K562 (cell line): ENCODE data around the gene OOSP3. TPM values are rescaled to one million over a fixed set of nuclear protein-coding genes. Genes with fewer than 3 reads are reported as not detected.

Experiments
- ATAC-seq: fragments of 200-7000 bp; cut with Tn5 transposase; 3 replicates; pipeline ENCODE4 v1.9.1; 2020; ENCODE audit warnings: moderate library complexity
- BruUV-seq: library from RNA; stranded (reverse); fragments of 400-500 nt; replicated peaks from 2 replicates; lab custom pipeline; 2021; lab: Mats Ljungman, UMichigan
- CTCF ChIA-PET: fragments of 300-600 bp; formaldehyde crosslinking; extraction: SDS; loops from one replicate; lab custom pipeline; 2021; ENCODE audit warnings: low intra/inter-chr PET ratio; lab: Yijun Ruan, JAX
- POLR2A ChIA-PET: fragments of 300-600, 350-650 bp; sonication (Branson Sonifier 250); formaldehyde crosslinking; extraction: SDS; loops from one replicate; lab custom pipeline; 2021; ENCODE audit warnings: antibody characterized with exemption, inconsistent platforms; lab: Yijun Ruan, JAX
- DNase-seq, 4 experiments: peaks; one replicate each; pipeline versions ENCODE4 v3.0.0 to v3.0.0-alpha.2; 2011 to 2018; ENCODE audit warnings: low spot score in 3 of 4, mixed read lengths in 3 of 4; ENCODE audit errors: extremely low read depth in 1 of 4
- FAIRE-seq: peaks from 2 replicates; lab custom pipeline; 2011; peaks lifted over from hg19 to GRCh38; lab: Jason Lieb, UNC
- H2AFZ ChIP-seq: 2 replicates; pipeline ENCODE4 v1.6.0; 2011; ENCODE audit warnings: low read depth, low read length, control low read depth, inconsistent platforms
- H3K27ac ChIP-seq: fragments of 200-600 bp; 3 replicates; pipeline ENCODE4 v1.8.0; 2011; ENCODE audit warnings: low read depth, mild to moderate bottlenecking, control low read depth, inconsistent platforms, low read length, moderate library complexity, mixed read lengths; ENCODE audit errors: extremely low read depth
- H3K27me3 ChIP-seq, 2 experiments: fragments of 300-600 bp in 1 of 2; 2 replicates in 1 of 2; 3 replicates in 1 of 2; pipeline versions ENCODE4 v1.6.0 to v1.8.0; 2011; ENCODE audit warnings: inconsistent platforms in 2 of 2, low read length in 2 of 2, mild to moderate bottlenecking in 1 of 2, mixed read lengths in 1 of 2, moderate library complexity in 1 of 2; ENCODE audit not compliant: control insufficient read depth in 2 of 2, insufficient read depth in 2 of 2
- H3K36me3 ChIP-seq: fragments of 300-600 bp; 3 replicates; pipeline ENCODE4 v1.8.0; 2011; ENCODE audit warnings: mild to moderate bottlenecking, low read length, inconsistent platforms; ENCODE audit not compliant: control insufficient read depth, insufficient read depth
- H3K4me1 ChIP-seq, 2 experiments: fragments of 200-600 bp in 1 of 2; replicated peaks in 1 of 2; 2 replicates in 1 of 2; 3 replicates in 1 of 2; pipeline versions ENCODE4 v1.5.1 to v1.8.0; 2011; ENCODE audit warnings: inconsistent platforms in 2 of 2, low read length in 2 of 2, mild to moderate bottlenecking in 1 of 2, mixed read lengths in 1 of 2, moderate library complexity in 1 of 2; ENCODE audit not compliant: control insufficient read depth in 2 of 2, insufficient read depth in 2 of 2
- H3K4me2 ChIP-seq: 2 replicates; pipeline ENCODE4 v1.6.1; 2011; ENCODE audit warnings: low read length, control low read depth, inconsistent platforms, mixed read lengths; ENCODE audit not compliant: insufficient read depth
- H3K4me3 ChIP-seq: fragments of 200-600 bp; sonication (generic), shearing (Covaris generic); 2 replicates; pipeline ENCODE4 v1.5.1; 2016; ENCODE audit warnings: control low read depth, inconsistent platforms
- H3K79me2 ChIP-seq: fragments of 200-600 bp; 3 replicates; pipeline ENCODE4 v1.8.0; 2011; ENCODE audit warnings: low read length, inconsistent platforms; ENCODE audit not compliant: control insufficient read depth, insufficient read depth
- H3K9ac ChIP-seq, 2 experiments: 2 replicates each; pipeline versions ENCODE4 v1.6.0 to v1.6.1; 2011; ENCODE audit warnings: low read depth in 2 of 2, low read length in 2 of 2, control low read depth in 1 of 2, inconsistent platforms in 1 of 2, mild to moderate bottlenecking in 1 of 2, mixed read lengths in 1 of 2; ENCODE audit not compliant: insufficient read depth in 1 of 2
- H3K9me1 ChIP-seq: one replicate; pipeline ENCODE4 v1.6.0; 2011; ENCODE audit warnings: inconsistent platforms, mild to moderate bottlenecking, low read length, moderate library complexity; ENCODE audit not compliant: control insufficient read depth, insufficient read depth
- H3K9me3 ChIP-seq: replicated peaks from 2 replicates; pipeline ENCODE4 v1.5.1; 2011; ENCODE audit warnings: low read depth, low read length, inconsistent platforms; ENCODE audit not compliant: control insufficient read depth, insufficient read depth
- H4K20me1 ChIP-seq: replicated peaks from 2 replicates; pipeline ENCODE4 v1.6.1; 2011; ENCODE audit warnings: low read length, inconsistent platforms, mixed read lengths; ENCODE audit not compliant: control insufficient read depth, insufficient read depth
- BCLAF1 ChIP-seq, 2 experiments: fragments of 450-650 bp in 1 of 2; IDR thresholded peaks; 2 replicates each; pipeline ENCODE4 v1.6.1; 2011 to 2017; ENCODE audit warnings: low read depth in 2 of 2, antibody characterized with exemption in 1 of 2, borderline replicate concordance in 1 of 2, low read length in 1 of 2, mild to moderate bottlenecking in 1 of 2, mixed read lengths in 1 of 2; ENCODE audit not compliant: control insufficient read depth in 1 of 2
- CREM ChIP-seq: IDR thresholded peaks from 2 replicates; pipeline ENCODE4 v1.6.1; 2014; ENCODE audit warnings: antibody characterized with exemption, low read depth
- DLX4 ChIP-seq: fragments of 250-450 bp; sonication (Bioruptor Pico); IDR thresholded peaks from 2 replicates; pipeline ENCODE4 v1.6.1; 2021; ENCODE audit warnings: mild to moderate bottlenecking
- EP400 ChIP-seq: fragments of 450-650 bp; IDR thresholded peaks from 2 replicates; pipeline ENCODE4 v1.6.1; 2017; ENCODE audit warnings: antibody characterized with exemption, mild to moderate bottlenecking, moderate library complexity
- JUND ChIP-seq, 2 experiments: IDR thresholded peaks; 2 replicates in 1 of 2; 3 replicates in 1 of 2; pipeline ENCODE4 v1.6.1; 2011; ENCODE audit warnings: borderline replicate concordance in 2 of 2, low read depth in 2 of 2, low read length in 2 of 2, improper control_type of control experiment in 1 of 2, missing biosample characterization in 1 of 2, missing genetic modification characterization in 1 of 2, missing genetic modification reagents in 1 of 2
- MYC ChIP-seq, 2 experiments: fragments of 250-450 bp in 1 of 2; sonication (Bioruptor Pico) in 1 of 2; IDR thresholded peaks; 2 replicates each; pipeline versions ENCODE4 v1.5.1 to v1.6.1; 2012 to 2021; ENCODE audit warnings: low read depth in 2 of 2, borderline replicate concordance in 1 of 2, improper control_type of control experiment in 1 of 2, low read length in 1 of 2, mild to moderate bottlenecking in 1 of 2, moderate library complexity in 1 of 2
- NFRKB ChIP-seq: fragments of 450-650 bp; IDR thresholded peaks from 2 replicates; pipeline ENCODE4 v1.6.1; 2016; ENCODE audit warnings: low read depth
- NR2C2 ChIP-seq, 2 experiments: fragments of 200-800 bp in 1 of 2; sonication (Bioruptor generic) in 1 of 2; sonication (generic) in 1 of 2; formaldehyde crosslinking in 1 of 2; IDR thresholded peaks; 2 replicates each; pipeline versions ENCODE4 v1.6.1 to v1.8.0; 2016 to 2022; ENCODE audit warnings: mild to moderate bottlenecking in 1 of 2, missing compliant biosample characterization in 1 of 2, missing genetic modification characterization in 1 of 2, missing genetic modification reagents in 1 of 2
- TBL1XR1 ChIP-seq, 2 experiments: IDR thresholded peaks; 2 replicates each; pipeline ENCODE4 v1.6.1; 2012; ENCODE audit warnings: improper control_type of control experiment in 2 of 2, low read length in 2 of 2, mild to moderate bottlenecking in 1 of 2
- ZNF511 ChIP-seq: sonication (generic); formaldehyde crosslinking; IDR thresholded peaks from 2 replicates; pipeline ENCODE4 v1.8.0; 2022; ENCODE audit warnings: mild to moderate bottlenecking, missing genetic modification reagents
- ZNF584 ChIP-seq: fragments of 200-800 bp; sonication (Bioruptor generic); IDR thresholded peaks from 2 replicates; pipeline ENCODE4 v1.6.1; 2016; ENCODE audit warnings: low read depth, mild to moderate bottlenecking, missing genetic modification characterization, missing compliant biosample characterization
- ZNF655 ChIP-seq: fragments of 250-450 bp; sonication (Bioruptor Pico); IDR thresholded peaks from 2 replicates; pipeline ENCODE4 v1.5.0; 2021
- WGBS: fragments of 100-300 bp; shearing (Covaris generic); methylation state at CpG from one replicate; pipeline ENCODE4 v1.1.6; 2016; ENCODE audit warnings: low coverage, mixed read lengths; ENCODE audit not compliant: insufficient coverage; ENCODE audit errors: missing lambda C conversion rate; 5-methylcytosine and 5-hydroxymethylcytosine counted together
- in situ Hi-C: fragments of 300-500 bp; cut with MboI; formaldehyde crosslinking; loops from 4 replicates; pipeline ENCODE4 v1.15.0; 2018; ENCODE audit warnings: inconsistent platforms, mixed read lengths
- intact Hi-C: fragments of 100-400 bp; cut with micrococcal nuclease; formaldehyde crosslinking; loops from 2 replicates; pipeline ENCODE4 v1.14.2; 2022
- polyA plus RNA-seq, 8 experiments: library from polyadenylated mRNA; depleted of rRNA in 4 of 8; stranded (reverse) in 5 of 8; unstranded in 3 of 8; fragments of >200 nt; fragmentation: Nextera tagmentation in 2 of 8; fragmentation: Illumina TruSeq in 1 of 8; extraction: Ambion mirVana in 2 of 8; extraction: Trizol in 1 of 8; gene quantifications; 2 replicates each; pipeline versions ENCODE4 v1.2.1 to v1.2.3, GENCODE V29; 2011 to 2014; ENCODE audit warnings: inconsistent platforms in 1 of 8, missing spikeins in 1 of 8
- total RNA-seq, 7 experiments: library from RNA; depleted of rRNA in 6 of 7; stranded (reverse); fragments of >200 nt in 6 of 7; fragmentation: Illumina TruSeq in 2 of 7; extraction: Trizol in 2 of 7; gene quantifications; 2 replicates each; pipeline versions ENCODE4 v1.2.1 to v1.2.3, GENCODE V29; 2011 to 2021; ENCODE audit warnings: low replicate concordance in 1 of 7

OOSP3 gene
- total and polyA plus RNA-seq, 9 of the 15 experiments (the other 6 are each of a cell fraction or from before 2014, with no cell fraction given), result 0.09 to 0.32 (median 0.15) TPM; not detected in 6

GRCh38 chr11:59857439-59858434 is 20.8 kb upstream of the OOSP3 start:
- CTCF ChIA-PET, result no interaction called here
- WGBS, result 3% methylated on average over 10 of the region's 10 CpGs
- H3K79me2 ChIP-seq, result no peaks in the 10 kb centered on the region
- BruUV-seq, result no TSS peak
- in situ Hi-C loops, result no loop called here
- no peaks in the 10 kb centered on the region for H3K9me1 ChIP-seq
- POLR2A ChIA-PET, result interaction anchor here (0.6 kb wide), 1 partner anchor 12 kb away, joined by 3 read pairs; no protein-coding TSS in a partner anchor
- H3K9ac ChIP-seq, result peak overlapping the region in 1 of 2 experiments; percentile 66; a peak in 2 of 4 replicates
- H3K27ac ChIP-seq, result peak overlapping the region; percentile 97
- no peaks in the 10 kb centered on the region for H4K20me1 ChIP-seq
- 0 out of 2 replicates have a peak, but pooled peaks cover under 1% of the 10 kb centered on the region for H3K9me3 ChIP-seq
- no peaks in the 10 kb centered on the region for H3K27me3 ChIP-seq
- DNase-seq, result peak; percentile 60 to 86 (median 73)
- H3K4me1 ChIP-seq, result peaks cover 11 to 53% of the 10 kb centered on the region in 2 experiments; a peak in 4 of 5 replicates
- FAIRE-seq, result peak; percentile 89
- H3K36me3 ChIP-seq, result no peaks in the 10 kb centered on the region
- intact Hi-C loops, result no loop called here
- ATAC-seq, result peak; percentile 85
- peak overlapping the region; percentile 79 for H2AFZ ChIP-seq
- peak overlapping the region; percentile 65 for H3K4me2 ChIP-seq
- H3K4me3 ChIP-seq, result no peak overlapping the region
- TF ChIP-seq DLX4 (CRISPR knock-in tag), result no peak
- 0 out of 4 replicates have a peak, but pooled peaks of 1 of the 2 experiments have one; percentile 37 for TF ChIP-seq BCLAF1 (IDR thresholded peaks at IDR 0.05; ENCODE audit: borderline replicate concordance in 1 of 2, control insufficient read depth in 1 of 2, low read depth in 2 of 2, low read length in 1 of 2)
- peak; percentile 64 for TF ChIP-seq CREM
- TF ChIP-seq NR2C2 (CRISPR knock-in tag; IDR thresholded peaks at IDR 0.05), result no peak
- peak; percentile 43; the same call in 1 of the 2 replicates for TF ChIP-seq NR2C2 (tag; IDR thresholded peaks at IDR 0.05)
- TF ChIP-seq JUND (IDR thresholded peaks at IDR 0.05; ENCODE audit: borderline replicate concordance, low read depth, low read length), result peak; percentile 97
- peak; percentile 93 for TF ChIP-seq JUND (tag; IDR thresholded peaks at IDR 0.05; ENCODE audit: borderline replicate concordance, low read depth, low read length)
- TF ChIP-seq ZNF655 (CRISPR knock-in tag), result no peak
- TF ChIP-seq TBL1XR1 (IDR thresholded peaks at IDR 0.05; ENCODE audit: low read length in 2 of 2), result no peak; a peak in 1 of 4 replicates
- peak; percentile 33 for TF ChIP-seq MYC (IDR thresholded peaks at IDR 0.05; ENCODE audit: low read depth, low read length)
- TF ChIP-seq MYC (CRISPR knock-in tag; IDR thresholded peaks at IDR 0.05; ENCODE audit: borderline replicate concordance, low read depth), result no peak
- TF ChIP-seq NFRKB, result peak; percentile 80; the same call in 1 of the 2 replicates
- no peak for TF ChIP-seq ZNF511
- no peak for TF ChIP-seq ZNF584 (CRISPR knock-in tag)
- TF ChIP-seq EP400, result peak; percentile 56
